HG03175 (cell line): ENCODE measurements around the gene RAPH1.
"Not testable (repeated sequence)": the region's sequence is repeated elsewhere in the genome, so short reads cannot be mapped to it uniquely, and the experiment has no call there.

Source experiments
- ATAC-seq: cut with Tn5 transposase; IDR thresholded peaks from one replicate; pipeline ENCODE4 v1.9.1; 2021; ENCODE audit warnings: mild to moderate bottlenecking, moderate library complexity; ENCODE audit not compliant: unreplicated experiment

RAPH1 gene

DNA sequence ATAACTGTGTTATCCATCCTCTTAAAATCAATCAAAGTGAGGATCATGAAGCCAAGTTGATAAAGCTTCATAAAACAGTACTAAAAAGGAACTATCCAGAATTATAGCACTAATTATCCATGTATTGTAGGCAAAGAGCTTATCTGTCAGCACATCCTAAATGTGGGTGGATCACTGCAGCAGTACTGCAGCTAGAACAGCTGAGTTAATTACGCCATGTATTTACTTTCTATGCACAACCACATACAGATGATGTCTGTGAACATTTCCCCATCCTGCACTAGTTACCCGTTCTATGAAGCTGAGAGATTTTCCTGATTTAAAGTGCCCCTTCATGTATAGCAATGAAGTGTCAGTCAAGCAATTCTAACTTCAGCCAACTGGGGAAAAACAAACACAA, 96.6 kb downstream of the RAPH1 start:
- ATAC-seq, result no peak

DNA sequence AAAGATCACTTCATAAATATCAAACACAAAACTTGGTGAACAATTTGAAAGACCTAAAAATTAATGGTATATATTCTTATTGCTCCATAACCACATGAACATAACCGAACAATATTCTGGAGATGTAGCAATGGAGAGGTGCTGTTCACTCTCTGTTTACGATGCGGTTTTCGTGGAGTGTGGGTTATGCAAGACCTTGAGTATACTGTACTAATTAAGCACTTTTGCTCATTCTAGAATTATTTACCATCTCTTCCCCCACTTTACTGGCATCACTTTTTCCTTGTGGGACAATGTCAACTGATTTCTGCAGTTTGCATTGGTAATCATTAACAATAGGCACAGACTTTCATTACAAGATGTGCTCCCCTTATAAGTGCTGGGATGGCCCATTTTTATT, 97.6 kb downstream of the RAPH1 start:
- no peak for ATAC-seq

DNA sequence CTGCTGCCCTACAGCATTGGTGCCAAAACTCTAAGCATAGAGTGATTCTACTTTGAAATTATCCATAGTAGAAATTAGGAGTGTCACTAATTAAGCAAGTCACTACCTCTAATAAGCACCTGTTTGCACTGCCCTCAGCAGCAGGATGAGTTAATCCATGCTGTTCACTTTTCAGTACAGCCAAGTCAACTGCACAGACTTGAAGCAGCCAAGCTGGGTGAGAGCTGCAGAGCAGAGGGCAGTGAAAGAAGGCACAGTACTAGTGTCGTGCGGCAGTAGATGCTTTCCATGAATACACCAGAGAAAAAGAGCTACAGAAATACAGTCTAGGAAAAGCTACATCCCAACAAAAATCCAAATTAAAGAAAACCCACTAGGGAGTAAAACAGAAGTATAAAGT, 98.6 kb downstream of the RAPH1 start:
- no peak for ATAC-seq

DNA sequence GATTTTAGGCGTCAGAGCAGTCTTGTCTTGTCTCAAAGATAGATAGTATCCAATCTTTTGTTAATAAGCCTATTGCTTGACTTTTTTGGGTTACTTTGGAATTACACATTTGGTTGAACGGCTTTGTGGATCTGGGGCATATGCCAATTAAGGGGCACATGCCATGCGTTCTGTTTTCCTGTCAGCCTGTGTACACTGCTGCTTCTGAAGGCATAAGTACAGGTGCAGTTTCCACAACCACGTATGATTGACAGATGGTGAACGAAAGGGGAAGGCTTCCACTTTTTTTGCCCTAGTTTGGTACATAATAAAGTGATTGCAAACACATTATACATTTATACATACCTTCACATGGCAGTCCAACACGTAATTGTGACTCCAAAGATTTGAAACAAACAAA, 102.3 kb downstream of the RAPH1 start:
- ATAC-seq, result no peak

DNA sequence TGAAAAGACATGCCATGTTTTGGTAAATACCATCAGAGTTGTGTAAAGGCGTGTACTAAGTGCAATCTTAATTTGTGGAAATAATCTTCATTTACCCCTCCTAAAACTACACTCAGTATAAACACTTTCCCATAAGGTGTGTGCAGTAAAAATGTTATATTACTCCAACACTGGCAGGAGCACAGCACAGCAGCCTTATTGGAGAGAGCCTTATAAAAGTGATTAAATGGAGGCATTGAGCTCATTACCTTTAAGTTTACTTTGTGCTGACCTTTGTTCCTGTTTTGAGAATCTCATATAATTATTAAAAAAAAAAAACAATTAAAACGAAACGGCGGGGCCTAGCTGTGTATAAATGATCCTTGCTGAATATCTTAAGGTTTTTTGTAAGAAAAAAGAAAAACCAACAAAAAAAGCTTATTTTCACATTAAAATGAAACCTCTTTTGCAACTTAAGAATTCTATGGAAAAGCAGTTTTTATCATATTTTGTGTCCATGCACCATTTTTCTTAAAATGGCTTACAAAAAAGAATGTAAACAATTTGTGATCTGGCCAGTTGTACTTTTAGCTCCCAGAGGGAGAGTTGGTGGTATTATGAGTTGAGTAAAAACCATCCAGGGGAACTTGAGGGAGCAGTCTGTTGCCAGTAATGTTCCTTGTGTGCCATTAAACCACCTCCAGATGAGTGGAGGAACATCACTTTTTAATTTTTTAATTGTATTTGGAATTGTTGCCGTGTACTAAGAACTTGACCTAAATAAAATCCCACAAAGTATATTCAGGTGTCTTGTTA, 103.5 kb downstream of the RAPH1 start:
- ATAC-seq, result no peak

DNA sequence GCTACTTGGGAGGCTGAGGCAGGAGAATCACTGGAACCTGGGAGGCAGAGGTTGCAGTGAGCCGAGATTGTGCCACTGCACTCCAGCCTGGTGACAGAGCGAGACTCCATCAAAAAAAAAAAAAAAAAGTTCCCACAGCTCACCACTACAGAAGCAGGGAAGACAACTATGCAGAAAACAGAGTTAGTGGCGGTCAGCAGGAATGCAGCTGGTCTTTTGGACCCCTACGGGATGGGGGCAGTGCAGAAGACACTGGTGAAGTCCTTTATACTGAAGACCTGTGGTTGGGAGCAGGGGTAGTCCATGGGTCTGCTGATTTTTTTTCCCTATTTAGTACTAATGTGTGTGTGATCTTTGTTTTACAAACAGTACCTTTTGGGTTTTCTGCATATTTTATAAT, 105.5 kb downstream of the RAPH1 start:
- not testable (repeated sequence) for ATAC-seq

DNA sequence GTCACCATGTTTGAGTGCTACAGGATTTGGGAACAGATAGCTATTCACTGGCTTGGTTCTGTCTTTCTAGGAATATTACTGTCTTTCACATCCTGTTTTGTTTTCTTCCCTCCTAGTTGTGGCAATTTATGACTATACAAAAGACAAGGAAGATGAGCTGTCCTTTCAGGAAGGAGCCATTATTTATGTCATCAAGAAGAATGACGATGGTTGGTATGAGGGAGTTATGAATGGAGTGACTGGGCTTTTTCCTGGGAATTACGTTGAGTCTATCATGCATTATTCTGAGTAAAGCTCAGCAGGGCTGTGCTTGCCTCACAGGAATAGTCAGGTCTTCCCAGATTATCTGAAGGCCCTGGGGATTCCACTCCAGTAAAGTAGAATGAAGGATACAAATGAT, 108.0 kb downstream of the RAPH1 start:
- ATAC-seq, result no peak

DNA sequence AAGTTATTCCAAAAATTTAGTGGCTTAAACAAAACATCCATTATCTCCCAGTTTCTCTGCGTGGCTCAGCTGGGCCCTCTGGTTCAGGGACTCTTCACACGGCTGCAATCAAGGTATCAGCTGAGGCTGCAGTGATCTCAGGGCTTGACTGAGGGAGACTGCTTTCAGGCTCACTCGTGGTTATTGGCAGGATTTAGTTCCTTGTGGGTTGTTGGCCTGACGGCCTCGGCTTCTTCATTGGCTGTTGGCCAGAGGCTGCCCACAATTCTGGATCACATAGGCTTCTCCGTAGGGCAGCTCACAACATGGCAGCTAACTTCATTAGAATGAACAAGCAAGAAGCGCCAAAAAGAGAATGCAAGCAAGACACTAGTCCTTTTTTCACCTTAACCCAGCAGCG, 116.8 kb downstream of the RAPH1 start:
- no peak for ATAC-seq

DNA sequence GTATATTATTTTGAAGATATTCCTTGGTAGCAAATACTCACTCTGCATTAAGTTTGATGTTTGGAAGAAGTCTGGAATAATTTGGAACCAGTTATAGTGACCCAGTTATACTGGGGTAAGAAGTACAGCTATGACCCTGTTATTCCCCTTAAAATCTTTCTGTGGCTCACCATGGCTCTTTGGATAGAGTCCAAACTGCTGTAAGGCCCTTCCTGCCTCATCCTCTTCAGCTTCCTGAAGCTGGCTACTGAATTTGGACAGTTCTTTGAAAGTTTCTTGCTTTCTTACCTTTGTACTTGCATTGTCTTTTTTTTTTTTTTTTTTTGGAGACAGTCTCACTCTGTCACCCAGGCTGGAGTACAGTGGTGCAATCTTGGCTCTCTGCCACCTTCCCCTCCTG, 121.3 kb downstream of the RAPH1 start:
- ATAC-seq, result no peak

DNA sequence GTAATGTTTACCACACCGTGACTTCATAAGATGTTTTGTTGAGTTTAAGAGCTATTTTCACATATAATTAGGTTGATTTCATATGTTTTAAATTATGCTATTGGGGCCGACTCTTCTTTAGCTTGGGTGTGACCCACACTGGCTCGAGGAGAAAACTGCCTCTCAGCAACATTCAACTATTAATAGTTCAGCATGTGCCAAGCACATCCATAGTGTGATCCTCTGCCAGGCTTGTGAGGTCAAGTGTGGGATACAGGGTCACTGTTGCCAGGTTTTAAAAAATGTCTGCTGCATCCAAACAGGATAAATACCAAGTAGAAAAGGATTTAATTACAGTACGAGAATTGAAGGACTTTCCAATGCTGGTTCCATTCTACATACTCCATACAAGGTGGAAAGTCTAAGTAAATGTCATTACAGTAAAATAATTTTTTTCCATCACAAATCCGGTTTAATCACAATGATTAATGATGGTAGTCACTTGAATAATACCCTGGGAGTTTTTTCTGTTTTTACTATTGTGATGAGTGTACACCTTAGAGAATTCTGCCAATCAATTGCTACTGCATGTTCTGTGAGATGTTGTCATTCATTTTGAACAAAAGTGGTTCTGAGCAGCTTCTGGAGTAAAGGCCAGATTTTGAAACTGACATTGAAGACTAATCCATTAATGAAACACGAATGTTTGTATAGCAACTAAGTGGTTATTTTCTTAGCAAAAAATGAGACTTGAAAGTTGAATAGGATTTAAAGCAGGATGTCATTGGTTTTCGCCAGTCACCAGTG, 122.4 kb downstream of the RAPH1 start:
- peak; percentile 55 for ATAC-seq

DNA sequence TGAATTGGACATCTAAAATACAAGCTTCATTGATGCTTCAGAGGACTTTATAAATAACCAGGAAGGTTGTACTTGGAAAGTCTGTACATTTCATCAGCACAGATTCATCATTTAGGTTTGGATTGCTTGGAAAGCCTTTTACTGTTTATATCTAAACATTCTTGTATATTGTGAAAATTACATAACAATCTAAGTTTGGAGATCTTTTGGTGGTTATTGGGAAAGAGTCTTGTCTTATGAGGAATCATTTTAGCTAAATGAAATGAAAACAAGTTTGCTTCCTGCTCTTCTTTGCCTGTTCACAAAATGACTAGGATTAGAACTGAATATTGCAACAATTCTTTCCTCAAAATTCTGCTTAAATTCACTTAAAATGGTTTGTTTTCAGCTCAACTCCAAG, 127.6 kb downstream of the RAPH1 start:
- ATAC-seq, result no peak

DNA sequence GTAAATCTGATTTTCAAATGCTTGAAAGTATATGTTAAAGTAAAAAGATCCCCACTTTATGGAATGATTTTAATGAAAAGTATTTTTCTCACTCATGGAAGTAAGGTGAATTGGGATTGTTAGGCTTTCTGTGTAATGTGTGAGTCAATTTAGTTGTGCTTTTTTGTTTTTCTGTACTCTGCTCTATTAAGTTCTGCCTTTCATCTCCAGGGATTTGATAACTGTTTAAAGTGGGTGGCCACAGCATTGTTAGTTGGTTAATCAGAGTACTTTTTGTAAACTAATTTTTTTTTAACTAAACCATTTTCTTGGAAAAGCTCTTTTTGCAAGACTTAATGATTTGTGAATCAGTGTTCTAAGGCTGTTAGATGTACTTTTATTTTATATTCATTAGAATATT, 130.1 kb downstream of the RAPH1 start:
- ATAC-seq, result no peak

DNA sequence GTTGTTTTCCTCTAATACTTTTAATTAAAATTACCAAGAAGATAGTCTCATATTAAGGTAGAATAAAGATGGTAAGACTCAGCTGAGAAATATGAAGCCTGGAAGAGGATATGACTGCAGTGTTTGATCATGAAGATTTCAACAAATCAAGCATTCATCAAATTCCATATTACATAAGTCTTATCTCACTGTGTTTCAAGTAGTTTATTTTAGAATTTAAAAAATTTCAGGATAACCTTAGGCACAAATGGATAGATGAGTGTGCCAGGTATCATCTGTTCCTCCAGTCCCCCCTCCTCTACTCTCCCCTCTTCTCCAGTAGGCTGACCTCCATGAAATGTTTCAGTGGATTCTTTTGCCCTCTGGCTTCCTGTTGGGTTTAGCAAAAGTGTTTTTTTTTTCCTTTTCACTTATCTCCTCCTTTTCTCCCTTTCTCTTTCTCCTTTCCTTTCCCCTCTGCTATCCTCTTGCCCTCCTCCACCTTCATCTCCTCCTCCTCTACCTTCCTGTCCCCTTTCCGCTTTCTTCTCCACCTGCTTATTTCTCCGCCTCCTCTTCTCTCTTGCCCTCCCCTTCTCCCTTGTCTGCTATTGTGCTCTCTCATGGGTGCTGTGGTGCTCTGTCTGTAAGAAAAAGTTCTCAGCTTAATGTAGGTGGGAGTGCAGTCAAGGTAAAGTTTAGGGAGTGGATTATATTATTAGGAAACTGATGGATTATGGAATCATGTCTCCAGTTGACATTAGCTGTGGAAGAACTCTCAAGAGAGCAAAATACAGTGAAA, 134.1 kb downstream of the RAPH1 start:
- no peak for ATAC-seq

DNA sequence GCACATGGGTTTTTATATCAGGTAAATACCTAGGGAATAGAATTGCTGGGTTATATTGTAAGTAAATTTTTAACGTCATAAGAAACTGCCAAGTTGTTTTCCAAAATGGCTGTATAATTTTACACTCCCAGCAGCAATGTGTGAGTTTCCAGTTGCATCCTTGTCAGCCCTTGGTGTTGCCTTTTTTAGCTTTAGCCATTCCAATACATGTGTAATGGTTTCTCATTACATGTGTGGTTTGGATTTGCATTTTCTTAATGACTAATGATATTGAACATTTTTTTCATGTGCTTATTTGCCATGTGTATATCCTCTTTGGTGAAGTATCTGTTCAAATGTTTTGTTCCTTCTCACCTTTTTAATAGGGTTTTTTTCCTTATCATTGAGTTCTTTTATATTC, 136.1 kb downstream of the RAPH1 start:
- no peak for ATAC-seq

DNA sequence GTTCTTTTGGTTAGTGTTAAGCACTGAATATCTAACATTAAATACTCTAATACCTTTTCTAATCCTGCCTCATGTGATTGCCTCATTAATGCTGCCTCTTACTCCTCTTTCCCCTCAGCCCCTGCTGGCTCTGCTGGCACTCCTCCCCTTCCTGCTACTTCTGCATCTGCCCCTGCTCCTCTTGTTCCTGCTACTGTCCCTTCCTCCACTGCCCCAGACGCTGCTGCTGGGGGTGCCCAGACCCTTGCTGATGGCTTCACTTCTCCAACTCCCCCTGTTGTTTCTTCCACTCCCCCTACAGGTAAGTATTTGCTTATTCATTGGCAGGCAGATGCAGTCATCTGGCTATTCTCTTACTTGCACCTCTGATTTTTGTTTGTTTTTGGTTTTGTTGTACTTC, 138.4 kb downstream of the RAPH1 start:
- ATAC-seq, result no peak

DNA sequence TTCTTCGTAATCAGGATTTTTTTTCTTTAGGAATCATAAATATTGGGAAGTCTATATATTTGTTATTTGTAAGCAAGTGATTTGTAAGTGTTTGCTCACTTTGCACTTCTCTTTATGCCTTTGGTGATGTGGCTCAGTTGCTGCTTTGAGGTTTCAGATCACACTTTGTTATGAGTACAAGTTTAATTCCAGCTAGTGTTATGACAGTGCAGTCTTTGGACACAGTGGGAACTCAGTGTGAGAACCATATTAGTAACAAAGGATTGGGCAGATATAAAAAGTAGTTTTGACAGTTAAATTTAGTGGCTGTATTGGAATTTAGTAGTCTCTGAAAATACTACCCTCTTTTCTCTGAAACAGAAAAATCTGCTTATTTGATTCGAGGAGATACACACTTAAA, 139.2 kb downstream of the RAPH1 start:
- no peak for ATAC-seq

DNA sequence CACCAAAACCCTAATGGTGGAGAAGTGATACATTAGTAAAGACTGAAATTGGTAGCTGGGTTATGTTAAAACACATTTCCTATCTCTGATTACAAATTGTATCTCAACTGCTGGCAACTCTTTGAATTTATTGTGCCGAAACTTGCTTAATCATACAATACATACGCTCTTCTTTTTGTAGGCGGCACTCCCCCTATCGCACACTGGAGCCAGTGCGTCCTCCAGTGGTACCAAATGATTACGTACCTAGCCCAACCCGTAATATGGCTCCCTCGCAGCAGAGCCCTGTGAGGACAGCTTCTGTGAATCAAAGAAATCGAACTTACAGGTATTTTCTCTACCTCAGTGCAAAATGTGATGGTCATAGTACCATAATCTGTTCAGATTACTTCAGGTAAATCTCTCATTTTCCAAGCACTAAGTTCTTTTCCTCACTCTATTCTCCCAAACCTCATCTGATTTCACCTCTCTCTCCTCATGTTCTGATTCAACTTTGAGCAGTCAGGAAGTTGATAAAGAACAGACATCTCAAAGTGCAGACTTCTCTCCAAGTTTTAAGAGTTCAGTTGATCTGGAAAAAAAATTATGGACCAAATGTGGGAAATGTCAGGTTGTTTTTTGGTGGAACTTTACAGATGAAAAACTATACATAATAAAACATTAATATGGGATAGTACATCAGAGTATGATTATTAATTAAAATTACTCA, 140.4 kb downstream of the RAPH1 start:
- no peak for ATAC-seq

DNA sequence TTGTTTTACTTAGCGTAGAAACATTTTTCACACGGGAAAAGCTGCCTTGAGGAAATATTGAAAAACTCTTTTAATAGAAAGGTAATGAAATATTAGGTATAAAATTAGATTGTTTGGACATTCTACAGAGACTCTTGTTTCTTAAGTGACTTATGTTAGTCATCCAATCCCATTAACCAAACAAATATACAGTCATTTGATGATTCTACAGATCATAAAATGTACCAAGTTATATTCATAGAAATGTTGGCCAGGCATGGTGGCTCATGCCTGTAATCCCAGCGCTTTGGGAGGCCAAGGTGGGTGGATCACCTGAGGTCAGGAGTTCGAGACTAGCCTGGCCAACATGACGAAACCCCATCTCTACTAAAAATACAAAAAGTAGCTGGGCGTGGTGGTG, 146.9 kb downstream of the RAPH1 start:
- ATAC-seq, result not testable (repeated sequence)

DNA sequence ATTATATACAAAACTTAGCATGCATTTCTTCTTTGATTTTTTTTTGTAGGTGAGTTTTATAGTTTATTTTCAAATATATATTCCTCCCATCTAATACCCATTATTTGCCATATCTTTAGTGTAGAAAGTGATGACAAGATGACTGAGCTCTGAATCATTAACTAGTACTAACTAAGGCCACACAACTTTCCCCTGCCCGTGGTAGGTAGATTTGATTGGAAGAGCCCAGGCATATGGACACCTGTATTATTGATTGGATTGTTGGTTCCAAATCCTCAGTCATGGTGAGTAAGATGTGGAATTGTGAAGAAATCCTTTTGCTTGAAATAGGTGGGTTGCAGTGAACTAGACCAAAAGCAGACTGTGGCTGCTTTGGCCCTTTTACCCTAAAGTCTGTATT, 152.1 kb downstream of the RAPH1 start:
- no peak for ATAC-seq

DNA sequence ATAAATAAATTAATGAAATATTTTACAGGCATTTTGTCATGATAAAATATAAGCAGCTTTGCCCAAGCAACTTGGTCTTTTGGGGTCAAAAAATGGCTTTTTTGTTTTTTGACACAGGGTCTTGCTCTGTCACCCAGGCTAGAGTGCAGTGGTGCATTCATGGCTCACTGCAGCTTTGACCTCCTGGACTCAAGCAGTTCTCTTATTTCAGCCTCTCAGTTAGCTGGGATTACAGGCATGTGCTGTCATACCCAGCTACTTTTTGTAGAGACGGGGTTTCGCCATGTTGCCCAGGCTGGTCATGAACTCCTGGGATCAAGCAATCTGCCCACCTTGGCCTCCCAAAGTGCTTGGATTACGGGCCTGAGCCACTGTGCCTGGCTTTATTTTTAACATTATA, 155.9 kb downstream of the RAPH1 start:
- ATAC-seq, result no peak

DNA sequence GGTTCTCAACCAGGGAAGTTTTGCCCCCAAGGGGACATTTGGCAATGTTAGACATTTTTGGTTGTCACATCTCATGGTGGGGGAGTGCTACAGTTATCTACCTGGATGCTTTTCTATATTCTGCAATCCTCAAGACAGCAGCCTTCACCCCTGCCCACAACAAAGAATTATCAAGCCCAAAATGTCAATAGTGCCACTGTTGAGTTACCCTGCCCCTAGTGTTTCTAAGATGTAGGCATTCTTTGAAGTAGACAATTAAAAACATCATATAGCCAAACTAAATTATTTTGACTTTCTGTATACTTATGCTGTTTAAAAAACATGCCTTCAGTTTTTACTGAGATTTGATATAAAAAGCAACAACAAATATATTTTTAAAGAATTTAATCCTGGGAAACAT, 158.9 kb downstream of the RAPH1 start:
- no peak for ATAC-seq
